Measurements from ENCODE around the gene GLA. TPM values are rescaled to one million over a fixed set of nuclear protein-coding genes. Genes with fewer than 3 reads are reported as not detected.

The GLA gene
- total and polyA plus RNA-seq, 2 donors (not counting 1 experiment from before 2014, with no cell fraction given): 22.1 to 42.7 TPM

DNA sequence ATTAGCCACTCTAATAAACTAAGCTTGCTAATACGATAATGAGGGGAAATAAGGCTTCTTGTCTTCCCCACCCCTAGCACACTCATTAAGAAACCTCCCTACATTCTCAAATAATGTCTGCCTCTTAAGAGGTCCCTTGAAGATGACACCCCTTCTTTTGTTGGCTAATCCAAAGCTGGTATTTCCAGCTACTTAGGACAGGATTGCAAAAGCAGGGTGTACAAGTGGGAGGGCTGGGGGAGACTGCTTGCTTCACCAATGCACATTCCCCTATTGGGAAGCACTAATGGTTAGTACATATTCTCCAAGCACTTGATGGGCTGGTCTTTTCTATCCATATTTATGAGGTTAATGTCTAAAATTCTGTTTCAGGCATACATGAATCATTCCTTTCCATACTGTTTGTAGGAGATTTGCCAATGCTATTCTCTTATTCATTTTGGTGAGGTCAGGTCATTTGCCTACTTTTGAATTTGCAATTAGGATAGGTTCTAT lies 42.4 kb downstream of the GLA start:
- no peak overlapping the region for H3K4me3 ChIP-seq (ENCODE audit: control extremely low read depth in 1 of 5, extremely low read depth in 1 of 5, insufficient read depth in 1 of 5, low read depth in 2 of 5, low read length in 4 of 5)
- H3K27ac ChIP-seq (ENCODE audit: low read length in 2 of 2): peak overlapping the region in 1 of 2 donors; percentile 2
- peaks cover 7% of the 10 kb centered on the region for H4K20me1 ChIP-seq (ENCODE audit: control insufficient read depth, insufficient read depth, low read length, poor library complexity, severe bottlenecking)
- CTCF ChIA-PET: no interaction called here
- WGBS (ENCODE audit: insufficient coverage): no CpG with 5 or more reads among the region's 1 CpG
- H3K4me1 ChIP-seq (ENCODE audit: control insufficient read depth in 2 of 2, insufficient read depth in 2 of 2, low read length in 2 of 2): peaks cover 27% of the 10 kb centered on the region in 2 donors
- Mint-ChIP-seq H3K4me1 (peaks cover 23% of the 10 kb centered on the region), H3K27ac (no peak overlapping the region), H3K4me3 (no peak overlapping the region), H3K9me3 (ENCODE audit: insufficient read depth) (no peaks in the 10 kb centered on the region), H3K27me3 (no peaks in the 10 kb centered on the region)
- POLR2A ChIA-PET: interaction anchor here (0.5 kb wide), 1 partner anchor 23 kb away, joined by 4 read pairs; no protein-coding TSS in a partner anchor
- no peak overlapping the region for H3K9ac ChIP-seq (ENCODE audit: low read length)
- no peaks in the 10 kb centered on the region for H3K9me3 ChIP-seq (ENCODE audit: control extremely low read depth in 1 of 3, control insufficient read depth in 2 of 3, insufficient read depth in 1 of 3, low read length in 2 of 3)
- H3K27me3 ChIP-seq (replicated peaks in 1 of 4; ENCODE audit: control extremely low read depth in 1 of 4, control insufficient read depth in 3 of 4, insufficient read depth in 4 of 4, low read length in 3 of 4): no peaks in the 10 kb centered on the region
- H3K36me3 ChIP-seq (replicated peaks in 1 of 2; ENCODE audit: control extremely low read depth in 1 of 2, control insufficient read depth in 1 of 2, extremely low read depth in 1 of 2, insufficient read depth in 2 of 2, low read length in 1 of 2): peaks cover 1 to 59% of the 10 kb centered on the region in 2 experiments
- intact Hi-C loops (cut with micrococcal nuclease): no loop called here
- ATAC-seq (ENCODE audit: low read depth): no peak
- peaks cover 60% of the 10 kb centered on the region for H3K79me2 ChIP-seq (ENCODE audit: control insufficient read depth, insufficient read depth, low read length)
- no peak for DNase-seq
- H2AFZ ChIP-seq (ENCODE audit: insufficient read depth, low read depth, low read length, poor library complexity, severe bottlenecking): no peak overlapping the region
- TF ChIP-seq, protein P1, sequence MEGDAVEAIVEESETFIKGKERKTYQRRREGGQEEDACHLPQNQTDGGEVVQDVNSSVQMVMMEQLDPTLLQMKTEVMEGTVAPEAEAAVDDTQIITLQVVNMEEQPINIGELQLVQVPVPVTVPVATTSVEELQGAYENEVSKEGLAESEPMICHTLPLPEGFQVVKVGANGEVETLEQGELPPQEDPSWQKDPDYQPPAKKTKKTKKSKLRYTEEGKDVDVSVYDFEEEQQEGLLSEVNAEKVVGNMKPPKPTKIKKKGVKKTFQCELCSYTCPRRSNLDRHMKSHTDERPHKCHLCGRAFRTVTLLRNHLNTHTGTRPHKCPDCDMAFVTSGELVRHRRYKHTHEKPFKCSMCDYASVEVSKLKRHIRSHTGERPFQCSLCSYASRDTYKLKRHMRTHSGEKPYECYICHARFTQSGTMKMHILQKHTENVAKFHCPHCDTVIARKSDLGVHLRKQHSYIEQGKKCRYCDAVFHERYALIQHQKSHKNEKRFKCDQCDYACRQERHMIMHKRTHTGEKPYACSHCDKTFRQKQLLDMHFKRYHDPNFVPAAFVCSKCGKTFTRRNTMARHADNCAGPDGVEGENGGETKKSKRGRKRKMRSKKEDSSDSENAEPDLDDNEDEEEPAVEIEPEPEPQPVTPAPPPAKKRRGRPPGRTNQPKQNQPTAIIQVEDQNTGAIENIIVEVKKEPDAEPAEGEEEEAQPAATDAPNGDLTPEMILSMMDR (IDR thresholded peaks at IDR 0.05): no peak
- H3K4me2 ChIP-seq (replicated peaks; ENCODE audit: low read depth, low read length, poor library complexity, severe bottlenecking): no peak overlapping the region

DNA sequence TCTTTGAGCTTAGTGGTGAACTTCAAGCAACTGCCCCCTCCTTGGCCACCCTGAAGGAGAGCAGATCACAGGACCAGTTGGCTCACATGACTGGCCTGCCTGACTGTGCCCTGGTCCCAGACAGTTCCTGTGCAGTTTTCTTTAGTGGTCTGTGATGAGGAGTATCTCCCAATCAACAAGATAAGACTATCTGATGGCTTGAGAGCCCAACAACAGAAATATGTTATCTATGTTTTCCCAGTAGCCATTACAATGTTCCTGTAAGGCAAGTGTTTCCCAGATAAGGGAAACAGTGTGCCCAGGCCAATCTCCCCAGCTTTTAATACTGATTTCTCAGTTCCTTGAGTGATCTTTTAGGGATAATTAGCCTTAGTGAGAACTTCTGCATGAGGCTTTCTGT lies 45.0 kb downstream of the GLA start:
- peaks cover 7% of the 10 kb centered on the region for H4K20me1 ChIP-seq (ENCODE audit: control insufficient read depth, insufficient read depth, low read length, poor library complexity, severe bottlenecking)
- ChIA-PET POLR2A (no interaction called here), CTCF (no interaction called here)
- no peaks in the 10 kb centered on the region for H3K27me3 ChIP-seq (replicated peaks in 1 of 4; ENCODE audit: control extremely low read depth in 1 of 4, control insufficient read depth in 3 of 4, insufficient read depth in 4 of 4, low read length in 3 of 4)
- peaks cover 50% of the 10 kb centered on the region for H3K79me2 ChIP-seq (ENCODE audit: control insufficient read depth, insufficient read depth, low read length)
- ATAC-seq (ENCODE audit: low read depth) (no peak), DNase-seq (no peak)
- peaks cover 5 to 63% of the 10 kb centered on the region in 2 experiments for H3K36me3 ChIP-seq (replicated peaks in 1 of 2; ENCODE audit: control extremely low read depth in 1 of 2, control insufficient read depth in 1 of 2, extremely low read depth in 1 of 2, insufficient read depth in 2 of 2, low read length in 1 of 2)
- intact Hi-C loops (cut with micrococcal nuclease): no loop called here
- no peak for TF ChIP-seq EZH2 (IDR thresholded peaks at IDR 0.05; ENCODE audit: borderline replicate concordance, insufficient read depth, low read depth, low read length, poor library complexity, severe bottlenecking)
- TF ChIP-seq, protein P1 (IDR thresholded peaks at IDR 0.05): no peak
- Mint-ChIP-seq H3K27me3 (no peaks in the 10 kb centered on the region), H3K4me1 (peaks cover 22% of the 10 kb centered on the region), H3K4me3 (no peak overlapping the region), H3K27ac (no peak overlapping the region), H3K9me3 (ENCODE audit: insufficient read depth) (no peaks in the 10 kb centered on the region)
- peak overlapping the region in 1 of 2 donors; percentile 40 for H3K27ac ChIP-seq (ENCODE audit: low read length in 2 of 2)
- H3K4me2 ChIP-seq (replicated peaks; ENCODE audit: low read depth, low read length, poor library complexity, severe bottlenecking): no peak overlapping the region
- H3K4me3 ChIP-seq (ENCODE audit: control extremely low read depth in 1 of 5, extremely low read depth in 1 of 5, insufficient read depth in 1 of 5, low read depth in 2 of 5, low read length in 4 of 5): no peak overlapping the region
- H2AFZ ChIP-seq (ENCODE audit: insufficient read depth, low read depth, low read length, poor library complexity, severe bottlenecking): no peak overlapping the region
- no peaks in the 10 kb centered on the region for H3K9me3 ChIP-seq (ENCODE audit: control extremely low read depth in 1 of 3, control insufficient read depth in 2 of 3, insufficient read depth in 1 of 3, low read length in 2 of 3)
- no peak overlapping the region for H3K9ac ChIP-seq (ENCODE audit: low read length)
- peaks cover 13 to 20% of the 10 kb centered on the region in 2 donors for H3K4me1 ChIP-seq (ENCODE audit: control insufficient read depth in 2 of 2, insufficient read depth in 2 of 2, low read length in 2 of 2)
